WTC11 (cell line): ENCODE data around the gene TMEM9. TPM values are rescaled to one million over a fixed set of nuclear protein-coding genes. Genes with fewer than 3 reads are reported as not detected.

Source experiments
- ATAC-seq: fragments of 200-7000 bp; cut with Tn5 transposase; 2 replicates; pipeline ENCODE4 v1.10.0; 2021; ENCODE audit warnings: mild to moderate bottlenecking, moderate library complexity
- CTCF ChIA-PET: fragments of 300-600 bp; sonication (Branson Sonifier 250); formaldehyde crosslinking; loops from one replicate; lab custom pipeline; 2021; ENCODE audit warnings: antibody characterized with exemption; lab: Charles Lee
- POLR2A ChIA-PET: fragments of 350-600 bp; sonication (Branson Sonifier 250); formaldehyde crosslinking; loops from one replicate; lab custom pipeline; 2021; ENCODE audit warnings: antibody characterized with exemption; lab: Charles Lee
- DNase-seq: peaks from one replicate; pipeline ENCODE4 v3.0.0; 2021; ENCODE audit warnings: low spot score
- H3K27ac Mint-ChIP-seq: 2 replicates; pipeline ENCODE4 v1.8.0; 2021; ENCODE audit warnings: mixed read lengths
- H3K27me3 Mint-ChIP-seq: 2 replicates; pipeline ENCODE4 v1.8.0; 2021; ENCODE audit warnings: low read depth, mild to moderate bottlenecking, moderate library complexity, mixed read lengths
- H3K36me3 Mint-ChIP-seq: 2 replicates; pipeline ENCODE4 v1.8.0; 2021; ENCODE audit warnings: mixed read lengths
- H3K4me1 Mint-ChIP-seq: 2 replicates; pipeline ENCODE4 v1.8.0; 2022; ENCODE audit warnings: mixed read lengths
- H3K4me3 Mint-ChIP-seq: 2 replicates; pipeline ENCODE4 v1.8.0; 2021; ENCODE audit warnings: mild to moderate bottlenecking, moderate library complexity, mixed read lengths
- H3K9me3 Mint-ChIP-seq: 2 replicates; pipeline ENCODE4 v1.8.0; 2021; ENCODE audit warnings: mixed read lengths
- CREB1 ChIP-seq: sonication (generic); formaldehyde crosslinking; IDR thresholded peaks from 2 replicates; pipeline ENCODE4 v1.8.0; 2023; ENCODE audit warnings: mild to moderate bottlenecking, missing genetic modification reagents
- E2F1 ChIP-seq: sonication (generic); formaldehyde crosslinking; IDR thresholded peaks from 2 replicates; pipeline ENCODE4 v1.8.0; 2022; ENCODE audit warnings: mild to moderate bottlenecking, missing genetic modification reagents
- ETV6 ChIP-seq: sonication (generic); formaldehyde crosslinking; IDR thresholded peaks from 2 replicates; pipeline ENCODE4 v1.8.1; 2022; ENCODE audit warnings: mild to moderate bottlenecking, missing genetic modification reagents
- GABPB1 ChIP-seq: sonication (generic); formaldehyde crosslinking; IDR thresholded peaks from 2 replicates; pipeline ENCODE4 v1.8.1; 2023; ENCODE audit warnings: mild to moderate bottlenecking, missing genetic modification reagents
- HMGA2 ChIP-seq: fragments of 250-450 bp; sonication (Bioruptor Pico); IDR thresholded peaks from 2 replicates; pipeline ENCODE4 v1.4.0; 2021; ENCODE audit warnings: mild to moderate bottlenecking, moderate library complexity
- IRF1 ChIP-seq: sonication (generic); formaldehyde crosslinking; IDR thresholded peaks from 2 replicates; pipeline ENCODE4 v1.8.0; 2023; ENCODE audit warnings: missing genetic modification reagents
- MXD4 ChIP-seq: fragments of 250-450 bp; sonication (Bioruptor Pico); IDR thresholded peaks from 2 replicates; pipeline ENCODE4 v1.8.0; 2021; ENCODE audit warnings: mild to moderate bottlenecking, moderate library complexity, borderline replicate concordance
- MYBL2 ChIP-seq: sonication (generic); formaldehyde crosslinking; IDR thresholded peaks from 2 replicates; pipeline ENCODE4 v1.8.1; 2023; ENCODE audit warnings: mild to moderate bottlenecking, moderate library complexity, missing genetic modification reagents
- OVOL2 ChIP-seq: fragments of 250-450 bp; sonication (Bioruptor Pico); IDR thresholded peaks from 2 replicates; pipeline ENCODE4 v1.9.0; 2021; ENCODE audit warnings: mild to moderate bottlenecking, borderline replicate concordance
- PRDM15 ChIP-seq: sonication (generic); formaldehyde crosslinking; IDR thresholded peaks from 2 replicates; pipeline ENCODE4 v1.8.0; 2022; ENCODE audit warnings: missing genetic modification reagents
- RELA ChIP-seq: sonication (generic); formaldehyde crosslinking; IDR thresholded peaks from 2 replicates; pipeline ENCODE4 v1.8.1; 2022; ENCODE audit warnings: missing genetic modification reagents, mild to moderate bottlenecking, borderline replicate concordance
- RORB ChIP-seq: fragments of 250-450 bp; sonication (Bioruptor Pico); IDR thresholded peaks from 2 replicates; pipeline ENCODE4 v1.9.0; 2021; ENCODE audit warnings: mild to moderate bottlenecking
- TCF7 ChIP-seq: sonication (generic); formaldehyde crosslinking; IDR thresholded peaks from 2 replicates; pipeline ENCODE4 v1.8.0; 2022; ENCODE audit warnings: mild to moderate bottlenecking, low read depth, missing genetic modification reagents, moderate library complexity
- ZNF423 ChIP-seq: fragments of 250-450 bp; sonication (Bioruptor Pico); IDR thresholded peaks from 2 replicates; pipeline ENCODE4 v2.1.2; 2022; ENCODE audit warnings: mild to moderate bottlenecking, moderate library complexity
- ZNF425 ChIP-seq: fragments of 250-450 bp; sonication (Bioruptor Pico); conservative IDR thresholded peaks from 2 replicates; pipeline ENCODE4 v1.9.0; 2021; ENCODE audit warnings: mild to moderate bottlenecking
- total RNA-seq: library from RNA; stranded (reverse); gene quantifications from 3 replicates; pipeline ENCODE4 v1.2.3, GENCODE V29; 2021
- TF ChIP-seq, protein P1 (sequence below): sonication (generic); formaldehyde crosslinking; IDR thresholded peaks from 2 replicates; pipeline ENCODE4 v1.8.0; 2022; ENCODE audit warnings: mild to moderate bottlenecking, missing genetic modification reagents
- TF ChIP-seq, protein P2 (sequence below): sonication (generic); formaldehyde crosslinking; IDR thresholded peaks from 2 replicates; pipeline ENCODE4 v1.8.0; 2023; ENCODE audit warnings: missing genetic modification reagents, mild to moderate bottlenecking, borderline replicate concordance

Gene TMEM9
- total RNA-seq, 1 experiment from 2014 or later: 97.5 TPM

DNA sequence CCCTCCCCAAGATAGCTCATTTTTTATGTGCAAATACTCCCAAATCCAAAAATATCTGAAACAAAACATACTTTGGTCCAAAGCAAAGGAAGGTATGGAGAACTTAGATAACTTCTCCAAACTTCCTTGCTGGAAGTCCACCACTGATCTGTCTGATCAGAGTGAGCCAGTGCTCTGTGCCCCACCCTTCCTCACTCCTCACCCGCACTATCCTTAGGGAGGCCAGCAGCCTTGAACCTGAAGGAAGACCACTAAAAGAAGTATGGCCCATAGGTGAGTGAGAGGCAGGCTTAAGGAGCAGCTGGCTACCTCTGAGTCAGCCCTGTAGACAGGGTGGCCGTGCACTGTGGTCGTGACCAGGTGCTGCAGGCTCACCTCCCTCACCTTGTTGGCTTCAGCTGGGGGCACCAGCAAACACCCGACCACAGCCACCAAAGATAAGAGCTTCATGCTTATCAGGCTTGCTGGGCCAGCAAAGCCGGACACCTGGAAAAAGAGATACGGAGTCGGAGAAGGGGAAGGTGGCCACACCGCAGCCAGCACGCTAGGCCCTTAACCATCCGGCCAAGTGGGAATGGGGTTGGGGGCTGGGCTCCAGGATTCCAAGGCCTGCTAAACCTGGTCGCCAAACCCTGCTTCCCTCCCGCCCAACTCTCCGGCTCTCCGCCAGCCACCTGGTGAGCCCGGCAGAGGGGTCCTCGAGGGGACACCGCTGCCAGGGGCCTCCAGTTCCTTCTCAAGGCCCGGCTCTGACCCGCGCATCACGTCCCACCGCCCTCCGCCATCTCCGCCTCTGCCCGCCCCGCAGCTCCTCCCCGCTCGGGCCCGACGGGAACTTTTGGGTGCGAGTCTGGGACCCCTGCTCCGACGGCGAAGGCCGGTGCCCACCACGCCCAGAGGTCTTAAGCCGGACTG is 543 bp downstream of the TMEM9 start:
- TF ChIP-seq HMGA2: no peak
- peak; percentile 31; the same call in 1 of the 2 replicates for TF ChIP-seq PRDM15
- no peak for TF ChIP-seq E2F1
- no peak for TF ChIP-seq MYBL2
- no peak for TF ChIP-seq TCF7 (CRISPR knock-in tag)
- no peak for TF ChIP-seq ETV6 (CRISPR knock-in tag)
- no peak for TF ChIP-seq RORB (CRISPR knock-in tag)
- TF ChIP-seq, protein P1, sequence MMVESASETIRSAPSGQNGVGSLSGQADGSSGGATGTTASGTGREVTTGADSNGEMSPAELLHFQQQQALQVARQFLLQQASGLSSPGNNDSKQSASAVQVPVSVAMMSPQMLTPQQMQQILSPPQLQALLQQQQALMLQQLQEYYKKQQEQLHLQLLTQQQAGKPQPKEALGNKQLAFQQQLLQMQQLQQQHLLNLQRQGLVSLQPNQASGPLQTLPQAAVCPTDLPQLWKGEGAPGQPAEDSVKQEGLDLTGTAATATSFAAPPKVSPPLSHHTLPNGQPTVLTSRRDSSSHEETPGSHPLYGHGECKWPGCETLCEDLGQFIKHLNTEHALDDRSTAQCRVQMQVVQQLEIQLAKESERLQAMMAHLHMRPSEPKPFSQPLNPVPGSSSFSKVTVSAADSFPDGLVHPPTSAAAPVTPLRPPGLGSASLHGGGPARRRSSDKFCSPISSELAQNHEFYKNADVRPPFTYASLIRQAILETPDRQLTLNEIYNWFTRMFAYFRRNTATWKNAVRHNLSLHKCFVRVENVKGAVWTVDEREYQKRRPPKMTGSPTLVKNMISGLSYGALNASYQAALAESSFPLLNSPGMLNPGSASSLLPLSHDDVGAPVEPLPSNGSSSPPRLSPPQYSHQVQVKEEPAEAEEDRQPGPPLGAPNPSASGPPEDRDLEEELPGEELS (CRISPR knock-in tag): no peak
- TF ChIP-seq RELA (CRISPR knock-in tag): peak; percentile 38; the same call in 1 of the 2 replicates
- no peak for TF ChIP-seq OVOL2 (CRISPR knock-in tag)
- TF ChIP-seq MXD4 (CRISPR knock-in tag): no peak
- TF ChIP-seq, protein P2, sequence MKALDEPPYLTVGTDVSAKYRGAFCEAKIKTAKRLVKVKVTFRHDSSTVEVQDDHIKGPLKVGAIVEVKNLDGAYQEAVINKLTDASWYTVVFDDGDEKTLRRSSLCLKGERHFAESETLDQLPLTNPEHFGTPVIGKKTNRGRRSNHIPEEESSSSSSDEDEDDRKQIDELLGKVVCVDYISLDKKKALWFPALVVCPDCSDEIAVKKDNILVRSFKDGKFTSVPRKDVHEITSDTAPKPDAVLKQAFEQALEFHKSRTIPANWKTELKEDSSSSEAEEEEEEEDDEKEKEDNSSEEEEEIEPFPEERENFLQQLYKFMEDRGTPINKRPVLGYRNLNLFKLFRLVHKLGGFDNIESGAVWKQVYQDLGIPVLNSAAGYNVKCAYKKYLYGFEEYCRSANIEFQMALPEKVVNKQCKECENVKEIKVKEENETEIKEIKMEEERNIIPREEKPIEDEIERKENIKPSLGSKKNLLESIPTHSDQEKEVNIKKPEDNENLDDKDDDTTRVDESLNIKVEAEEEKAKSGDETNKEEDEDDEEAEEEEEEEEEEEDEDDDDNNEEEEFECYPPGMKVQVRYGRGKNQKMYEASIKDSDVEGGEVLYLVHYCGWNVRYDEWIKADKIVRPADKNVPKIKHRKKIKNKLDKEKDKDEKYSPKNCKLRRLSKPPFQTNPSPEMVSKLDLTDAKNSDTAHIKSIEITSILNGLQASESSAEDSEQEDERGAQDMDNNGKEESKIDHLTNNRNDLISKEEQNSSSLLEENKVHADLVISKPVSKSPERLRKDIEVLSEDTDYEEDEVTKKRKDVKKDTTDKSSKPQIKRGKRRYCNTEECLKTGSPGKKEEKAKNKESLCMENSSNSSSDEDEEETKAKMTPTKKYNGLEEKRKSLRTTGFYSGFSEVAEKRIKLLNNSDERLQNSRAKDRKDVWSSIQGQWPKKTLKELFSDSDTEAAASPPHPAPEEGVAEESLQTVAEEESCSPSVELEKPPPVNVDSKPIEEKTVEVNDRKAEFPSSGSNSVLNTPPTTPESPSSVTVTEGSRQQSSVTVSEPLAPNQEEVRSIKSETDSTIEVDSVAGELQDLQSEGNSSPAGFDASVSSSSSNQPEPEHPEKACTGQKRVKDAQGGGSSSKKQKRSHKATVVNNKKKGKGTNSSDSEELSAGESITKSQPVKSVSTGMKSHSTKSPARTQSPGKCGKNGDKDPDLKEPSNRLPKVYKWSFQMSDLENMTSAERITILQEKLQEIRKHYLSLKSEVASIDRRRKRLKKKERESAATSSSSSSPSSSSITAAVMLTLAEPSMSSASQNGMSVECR (CRISPR knock-in tag): no peak; the same call in 1 of the 2 replicates
- no peak for TF ChIP-seq IRF1 (CRISPR knock-in tag)
- TF ChIP-seq GABPB1: 0 out of 2 replicates have a peak, but pooled peaks have one; percentile 17
- no peak for TF ChIP-seq CREB1 (CRISPR knock-in tag)
- TF ChIP-seq ZNF425 (CRISPR knock-in tag): no peak
- 0 out of 2 replicates have a peak, but pooled peaks have one; percentile 10 for TF ChIP-seq ZNF423 (CRISPR knock-in tag)
- peaks cover 3% of the 10 kb centered on the region; the same call in 1 of the 2 replicates for H3K9me3 Mint-ChIP-seq
- ATAC-seq: peak; percentile 71
- peak overlapping the region; percentile 95 for H3K4me3 Mint-ChIP-seq
- H3K27ac Mint-ChIP-seq: no peak overlapping the region
- no peak for DNase-seq
- ChIA-PET CTCF (interaction anchor here (0.6 to 1.7 kb wide), 23 partner anchors 11 to 556 kb away, joined by 3 to 10 read pairs (median 4); partner anchors contain the start of gene ASCL5), POLR2A (interaction anchor here (0.5 to 2.3 kb wide), 10 partner anchors 14 to 1069 kb away, joined by 3 to 7 read pairs (median 4); no protein-coding TSS in a partner anchor)
- peaks cover 17% of the 10 kb centered on the region for H3K4me1 Mint-ChIP-seq
- H3K36me3 Mint-ChIP-seq: peaks cover 37% of the 10 kb centered on the region
- 0 out of 2 replicates have a peak, but pooled peaks cover 2% of the 10 kb centered on the region for H3K27me3 Mint-ChIP-seq
